Liver (tissue), 9 donors: Measurements from ENCODE around the gene POLR3GL. TPM values are rescaled to one million over a fixed set of nuclear protein-coding genes. Genes with fewer than 3 reads are reported as not detected.

Experiments
- DNase-seq: peaks from one replicate; pipeline ENCODE4 v3.0.0-alpha.2; 2017; ENCODE audit warnings: low spot score
- H3K27ac ChIP-seq, 2 donors: one replicate each; pipeline ENCODE4 v1.7.0; 2013; ENCODE audit warnings: inconsistent platforms in 2 of 2, low read length in 2 of 2, control low read depth in 1 of 2, low read depth in 1 of 2, mild to moderate bottlenecking in 1 of 2
- H3K27me3 ChIP-seq, 4 donors: one replicate each; pipeline versions ENCODE4 v1.6.1 to v1.7.0; 2013; ENCODE audit warnings: low read length in 3 of 4, inconsistent platforms in 1 of 4, mild to moderate bottlenecking in 1 of 4, moderate library complexity in 1 of 4; ENCODE audit not compliant: control insufficient read depth in 4 of 4, insufficient read depth in 4 of 4
- H3K36me3 ChIP-seq, 4 donors: one replicate each; pipeline versions ENCODE4 v1.6.1 to v1.7.0; 2013; ENCODE audit warnings: low read length in 3 of 4, mild to moderate bottlenecking in 3 of 4, low read depth in 1 of 4, moderate library complexity in 1 of 4; ENCODE audit not compliant: control insufficient read depth in 4 of 4, insufficient read depth in 3 of 4
- H3K4me1 ChIP-seq, 4 donors: one replicate each; pipeline versions ENCODE4 v1.6.1 to v1.7.0; 2013; ENCODE audit warnings: low read length in 3 of 4, mild to moderate bottlenecking in 3 of 4, moderate library complexity in 1 of 4; ENCODE audit not compliant: control insufficient read depth in 4 of 4, insufficient read depth in 4 of 4
- H3K4me3 ChIP-seq, 3 donors: one replicate each; pipeline versions ENCODE4 v1.6.1 to v1.7.0; 2013; ENCODE audit warnings: low read length in 3 of 3, control low read depth in 1 of 3, low read depth in 1 of 3, mild to moderate bottlenecking in 1 of 3
- H3K9ac ChIP-seq, 2 donors: one replicate each; pipeline ENCODE4 v1.7.0; 2013; ENCODE audit warnings: low read length in 2 of 2, mild to moderate bottlenecking in 2 of 2, moderate library complexity in 2 of 2, control low read depth in 1 of 2, low read depth in 1 of 2
- H3K9me3 ChIP-seq, 4 donors: one replicate each; pipeline versions ENCODE4 v1.6.1 to v1.7.0; 2013; ENCODE audit warnings: low read length in 3 of 4; ENCODE audit not compliant: control insufficient read depth in 4 of 4
- EGR1 ChIP-seq, 2 donors: IDR thresholded peaks; 2 replicates each; pipeline ENCODE4 v1.6.1; 2016 to 2018; ENCODE audit warnings: antibody characterized with exemption in 2 of 2, low read depth in 2 of 2
- FOXA1 ChIP-seq: IDR thresholded peaks from 2 replicates; pipeline ENCODE4 v1.6.1; 2016; ENCODE audit warnings: antibody characterized with exemption
- GABPA ChIP-seq, 2 donors: IDR thresholded peaks in 1 of 2; conservative IDR thresholded peaks in 1 of 2; 2 replicates each; pipeline ENCODE4 v1.6.1; 2016; ENCODE audit warnings: antibody characterized with exemption in 2 of 2, mild to moderate bottlenecking in 1 of 2, moderate library complexity in 1 of 2
- HNF4A ChIP-seq, 2 donors: conservative IDR thresholded peaks; 2 replicates each; pipeline ENCODE4 v1.6.1; 2016; ENCODE audit warnings: antibody characterized with exemption in 2 of 2, mild to moderate bottlenecking in 2 of 2
- HNF4G ChIP-seq: IDR thresholded peaks from 2 replicates; pipeline ENCODE4 v1.6.1; 2016; ENCODE audit warnings: antibody characterized with exemption
- NR2F2 ChIP-seq: IDR thresholded peaks from 2 replicates; pipeline ENCODE4 v1.6.1; 2016; ENCODE audit warnings: antibody characterized with exemption
- SP1 ChIP-seq: IDR thresholded peaks from 2 replicates; pipeline ENCODE4 v1.6.1; 2018; ENCODE audit warnings: antibody characterized with exemption, mild to moderate bottlenecking
- TAF1 ChIP-seq: conservative IDR thresholded peaks from 2 replicates; pipeline ENCODE4 v1.6.1; 2016; ENCODE audit warnings: antibody characterized with exemption, mild to moderate bottlenecking
- WGBS: extraction: QIAGEN DNeasy Blood & Tissue Kit; methylation state at CpG from one replicate; pipeline ENCODE4 v1.1.7; 2013; 5-methylcytosine and 5-hydroxymethylcytosine counted together
- polyA plus RNA-seq, 2 donors: library from polyadenylated mRNA; stranded (reverse) in 1 of 2; unstranded in 1 of 2; fragments of 200-250 nt in 1 of 2; fragments of >200 nt in 1 of 2; fragmentation: Nextera tagmentation in 1 of 2; extraction: Ambion mirVana in 1 of 2; gene quantifications; one replicate each; pipeline versions ENCODE4 v1.2.1 to v1.2.3, GENCODE V29; 2013 to 2015
- total RNA-seq, 2 donors: library from RNA; depleted of rRNA; stranded (reverse); fragments of >200 nt; gene quantifications; one replicate each; pipeline ENCODE4 v1.2.3, GENCODE V29; 2014
- TF ChIP-seq, protein P1 (sequence below): IDR thresholded peaks from 2 replicates; pipeline ENCODE4 v1.6.1; 2016; ENCODE audit warnings: antibody characterized with exemption, mild to moderate bottlenecking
- TF ChIP-seq, protein P2 (sequence below): IDR thresholded peaks from 2 replicates; pipeline ENCODE4 v1.6.1; 2016; ENCODE audit warnings: antibody characterized with exemption
- TF ChIP-seq, protein P3 (sequence below): fragments of 150-350 bp; IDR thresholded peaks from 2 replicates; pipeline ENCODE4 v1.5.1; 2017; ENCODE audit warnings: improper control_type of control experiment, low read depth, low read length; ENCODE audit not compliant: missing input control
- TF ChIP-seq, protein P4 (sequence below): IDR thresholded peaks from 2 replicates; pipeline ENCODE4 v1.6.1; 2016; ENCODE audit warnings: antibody characterized with exemption
- TF ChIP-seq, protein P5 (sequence below): IDR thresholded peaks from 2 replicates; pipeline ENCODE4 v1.6.1; 2016; ENCODE audit warnings: antibody characterized with exemption
- donor health status: healthy.
- donor health status: healthy.
- donor health status: healthy.
- donor health status: healthy.
- donor health status: healthy.

POLR3GL gene
- total and polyA plus RNA-seq, 4 donors, result 11.9 to 23.4 (median 16.2) TPM

- WGBS, result 1% methylated on average over 22 of the region's 22 CpGs
- DNase-seq, result no peak
- H3K4me3 ChIP-seq, result peak overlapping the region; percentile 39 to 62 (median 56)
- H3K9ac ChIP-seq, result peak overlapping the region in 1 of 2 donors; percentile 49
- H3K27me3 ChIP-seq, result no peaks in the 10 kb centered on the region
- H3K27ac ChIP-seq, result peak overlapping the region; percentile 67 to 86
- H3K4me1 ChIP-seq, result peaks cover 8 to 72% (median 48%) of the 10 kb centered on the region in 4 donors
- H3K36me3 ChIP-seq, result no peaks in the 10 kb centered on the region
- H3K9me3 ChIP-seq, result no peaks in the 10 kb centered on the region
- TF ChIP-seq HNF4A (conservative IDR thresholded peaks at IDR 0.05), result no peak
- TF ChIP-seq, protein P1, sequence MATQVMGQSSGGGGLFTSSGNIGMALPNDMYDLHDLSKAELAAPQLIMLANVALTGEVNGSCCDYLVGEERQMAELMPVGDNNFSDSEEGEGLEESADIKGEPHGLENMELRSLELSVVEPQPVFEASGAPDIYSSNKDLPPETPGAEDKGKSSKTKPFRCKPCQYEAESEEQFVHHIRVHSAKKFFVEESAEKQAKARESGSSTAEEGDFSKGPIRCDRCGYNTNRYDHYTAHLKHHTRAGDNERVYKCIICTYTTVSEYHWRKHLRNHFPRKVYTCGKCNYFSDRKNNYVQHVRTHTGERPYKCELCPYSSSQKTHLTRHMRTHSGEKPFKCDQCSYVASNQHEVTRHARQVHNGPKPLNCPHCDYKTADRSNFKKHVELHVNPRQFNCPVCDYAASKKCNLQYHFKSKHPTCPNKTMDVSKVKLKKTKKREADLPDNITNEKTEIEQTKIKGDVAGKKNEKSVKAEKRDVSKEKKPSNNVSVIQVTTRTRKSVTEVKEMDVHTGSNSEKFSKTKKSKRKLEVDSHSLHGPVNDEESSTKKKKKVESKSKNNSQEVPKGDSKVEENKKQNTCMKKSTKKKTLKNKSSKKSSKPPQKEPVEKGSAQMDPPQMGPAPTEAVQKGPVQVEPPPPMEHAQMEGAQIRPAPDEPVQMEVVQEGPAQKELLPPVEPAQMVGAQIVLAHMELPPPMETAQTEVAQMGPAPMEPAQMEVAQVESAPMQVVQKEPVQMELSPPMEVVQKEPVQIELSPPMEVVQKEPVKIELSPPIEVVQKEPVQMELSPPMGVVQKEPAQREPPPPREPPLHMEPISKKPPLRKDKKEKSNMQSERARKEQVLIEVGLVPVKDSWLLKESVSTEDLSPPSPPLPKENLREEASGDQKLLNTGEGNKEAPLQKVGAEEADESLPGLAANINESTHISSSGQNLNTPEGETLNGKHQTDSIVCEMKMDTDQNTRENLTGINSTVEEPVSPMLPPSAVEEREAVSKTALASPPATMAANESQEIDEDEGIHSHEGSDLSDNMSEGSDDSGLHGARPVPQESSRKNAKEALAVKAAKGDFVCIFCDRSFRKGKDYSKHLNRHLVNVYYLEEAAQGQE, result no peak
- TF ChIP-seq, protein P2, sequence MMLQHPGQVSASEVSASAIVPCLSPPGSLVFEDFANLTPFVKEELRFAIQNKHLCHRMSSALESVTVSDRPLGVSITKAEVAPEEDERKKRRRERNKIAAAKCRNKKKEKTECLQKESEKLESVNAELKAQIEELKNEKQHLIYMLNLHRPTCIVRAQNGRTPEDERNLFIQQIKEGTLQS, result no peak
- no peak for TF ChIP-seq NR2F2
- TF ChIP-seq GABPA (IDR thresholded peaks at IDR 0.05 in 1 of 2, conservative IDR thresholded peaks at IDR 0.05 in 1 of 2), result no peak
- TF ChIP-seq EGR1 (IDR thresholded peaks at IDR 0.05; ENCODE audit: low read depth in 2 of 2), result no peak
- TF ChIP-seq FOXA1, result no peak
- TF ChIP-seq, protein P3, sequence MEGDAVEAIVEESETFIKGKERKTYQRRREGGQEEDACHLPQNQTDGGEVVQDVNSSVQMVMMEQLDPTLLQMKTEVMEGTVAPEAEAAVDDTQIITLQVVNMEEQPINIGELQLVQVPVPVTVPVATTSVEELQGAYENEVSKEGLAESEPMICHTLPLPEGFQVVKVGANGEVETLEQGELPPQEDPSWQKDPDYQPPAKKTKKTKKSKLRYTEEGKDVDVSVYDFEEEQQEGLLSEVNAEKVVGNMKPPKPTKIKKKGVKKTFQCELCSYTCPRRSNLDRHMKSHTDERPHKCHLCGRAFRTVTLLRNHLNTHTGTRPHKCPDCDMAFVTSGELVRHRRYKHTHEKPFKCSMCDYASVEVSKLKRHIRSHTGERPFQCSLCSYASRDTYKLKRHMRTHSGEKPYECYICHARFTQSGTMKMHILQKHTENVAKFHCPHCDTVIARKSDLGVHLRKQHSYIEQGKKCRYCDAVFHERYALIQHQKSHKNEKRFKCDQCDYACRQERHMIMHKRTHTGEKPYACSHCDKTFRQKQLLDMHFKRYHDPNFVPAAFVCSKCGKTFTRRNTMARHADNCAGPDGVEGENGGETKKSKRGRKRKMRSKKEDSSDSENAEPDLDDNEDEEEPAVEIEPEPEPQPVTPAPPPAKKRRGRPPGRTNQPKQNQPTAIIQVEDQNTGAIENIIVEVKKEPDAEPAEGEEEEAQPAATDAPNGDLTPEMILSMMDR, result no peak
- TF ChIP-seq TAF1, result no peak
- no peak for TF ChIP-seq SP1
- no peak for TF ChIP-seq HNF4G
- TF ChIP-seq, protein P4, sequence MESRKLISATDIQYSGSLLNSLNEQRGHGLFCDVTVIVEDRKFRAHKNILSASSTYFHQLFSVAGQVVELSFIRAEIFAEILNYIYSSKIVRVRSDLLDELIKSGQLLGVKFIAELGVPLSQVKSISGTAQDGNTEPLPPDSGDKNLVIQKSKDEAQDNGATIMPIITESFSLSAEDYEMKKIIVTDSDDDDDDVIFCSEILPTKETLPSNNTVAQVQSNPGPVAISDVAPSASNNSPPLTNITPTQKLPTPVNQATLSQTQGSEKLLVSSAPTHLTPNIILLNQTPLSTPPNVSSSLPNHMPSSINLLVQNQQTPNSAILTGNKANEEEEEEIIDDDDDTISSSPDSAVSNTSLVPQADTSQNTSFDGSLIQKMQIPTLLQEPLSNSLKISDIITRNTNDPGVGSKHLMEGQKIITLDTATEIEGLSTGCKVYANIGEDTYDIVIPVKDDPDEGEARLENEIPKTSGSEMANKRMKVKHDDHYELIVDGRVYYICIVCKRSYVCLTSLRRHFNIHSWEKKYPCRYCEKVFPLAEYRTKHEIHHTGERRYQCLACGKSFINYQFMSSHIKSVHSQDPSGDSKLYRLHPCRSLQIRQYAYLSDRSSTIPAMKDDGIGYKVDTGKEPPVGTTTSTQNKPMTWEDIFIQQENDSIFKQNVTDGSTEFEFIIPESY, result no peak
- TF ChIP-seq, protein P5, sequence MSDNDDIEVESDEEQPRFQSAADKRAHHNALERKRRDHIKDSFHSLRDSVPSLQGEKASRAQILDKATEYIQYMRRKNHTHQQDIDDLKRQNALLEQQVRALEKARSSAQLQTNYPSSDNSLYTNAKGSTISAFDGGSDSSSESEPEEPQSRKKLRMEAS, result no peak
These were observed 3.4 kb upstream of the POLR3GL start for GRCh38 chr1:145961109-145961424.

GRCh38 chr1:145961425-145962156, 2.9 kb upstream of the POLR3GL start:
- Histone ChIP-seq H3K4me1 (peaks cover 8 to 67% (median 43%) of the 10 kb centered on the region in 4 donors), H3K27me3 (no peaks in the 10 kb centered on the region), H3K36me3 (no peaks in the 10 kb centered on the region), H3K27ac (peak overlapping the region in 1 of 2 donors; percentile 86), H3K9me3 (no peaks in the 10 kb centered on the region), H3K4me3 (peak overlapping the region; percentile 39 to 62 (median 56)), H3K9ac (no peak overlapping the region)
- TF ChIP-seq HNF4A (conservative IDR thresholded peaks at IDR 0.05) (no peak), FOXA1 (no peak), HNF4G (no peak), EGR1 (IDR thresholded peaks at IDR 0.05; ENCODE audit: low read depth in 2 of 2) (no peak)
- TF ChIP-seq, protein P5, result no peak
- TF ChIP-seq, protein P3, result no peak
- TF ChIP-seq, protein P2, result no peak
- 5% methylated on average over 57 of the region's 57 CpGs for WGBS
- DNase-seq, result no peak
